H1 (cell line): ENCODE data around the gene TMEM225.

Experiments
- ATF3 ChIP-seq: IDR thresholded peaks from 2 replicates; pipeline ENCODE4 v1.6.1; 2011; ENCODE audit warnings: low read depth, mild to moderate bottlenecking, low read length; ENCODE audit not compliant: insufficient read depth
- CTCF ChIP-seq, 3 experiments: IDR thresholded peaks; 1 replicate in 2 of 3; 2 replicates in 1 of 3; pipeline versions ENCODE4 v1.5.1 to v1.6.1; 2011; ENCODE audit warnings: low read length in 3 of 3, mild to moderate bottlenecking in 3 of 3, inconsistent platforms in 2 of 3, low read depth in 1 of 3, moderate library complexity in 1 of 3; ENCODE audit not compliant: insufficient read depth in 1 of 3; ENCODE audit errors: control extremely low read depth in 1 of 3
- POLR2A ChIP-seq, 2 experiments: IDR thresholded peaks; 1 replicate in 1 of 2; 2 replicates in 1 of 2; pipeline ENCODE4 v1.6.1; 2011; ENCODE audit warnings: low read depth in 2 of 2, low read length in 2 of 2, mild to moderate bottlenecking in 2 of 2; ENCODE audit errors: control extremely low read depth in 1 of 2
- TAF1 ChIP-seq: IDR thresholded peaks from 2 replicates; pipeline ENCODE4 v1.6.1; 2011; ENCODE audit warnings: mild to moderate bottlenecking, low read depth, low read length

GRCh38 chr11:123920943-123921342, 35.5 kb upstream of the TMEM225 start:
- TF ChIP-seq TAF1 (no peak), POLR2A (IDR thresholded peaks at IDR 0.05; ENCODE audit: control extremely low read depth in 1 of 2, low read depth in 2 of 2, low read length in 2 of 2) (no peak), CTCF (IDR thresholded peaks at IDR 0.05; ENCODE audit: control extremely low read depth in 1 of 3, insufficient read depth in 1 of 3, low read depth in 1 of 3, low read length in 3 of 3) (no peak), ATF3 (no peak)
